Tibial artery (tissue), 4 donors: ENCODE measurements around the gene TBC1D10A.

Experiments used
- DNase-seq, 2 donors: peaks; one replicate each; pipeline ENCODE4 v3.0.0-alpha.2; 2019
- H3K27ac ChIP-seq, 2 donors: fragments of 200-600 bp; sonication (generic) in 1 of 2; 1 replicate in 1 of 2; 2 replicates in 1 of 2; pipeline ENCODE4 v1.5.1; 2018 to 2019; ENCODE audit warnings: mild to moderate bottlenecking in 1 of 2
- H3K27me3 ChIP-seq, 2 donors: fragments of 200-600 bp; sonication (generic) in 1 of 2; one replicate each; pipeline versions ENCODE4 v1.5.1 to v1.6.0; 2016 to 2019
- H3K36me3 ChIP-seq, 3 donors: fragments of 200-600 bp; sonication (generic) in 2 of 3; one replicate each; pipeline ENCODE4 v1.5.1; 2016 to 2019; ENCODE audit warnings: mild to moderate bottlenecking in 2 of 3
- H3K4me1 ChIP-seq, 4 donors: fragments of 200-600 bp; sonication (generic) in 2 of 4; 1 replicate in 3 of 4; 2 replicates in 1 of 4; pipeline ENCODE4 v1.5.1; 2016 to 2019
- H3K4me3 ChIP-seq, 2 donors: fragments of 200-600 bp; sonication (generic) in 1 of 2; 1 replicate in 1 of 2; 2 replicates in 1 of 2; pipeline ENCODE4 v1.5.1; 2018 to 2019; ENCODE audit warnings: mild to moderate bottlenecking in 2 of 2
- H3K9me3 ChIP-seq, 3 donors: fragments of 200-600 bp; sonication (generic) in 1 of 3; one replicate each; pipeline ENCODE4 v1.5.1; 2016 to 2019
- CTCF ChIP-seq, 2 experiments: fragments of 200-600 bp in 1 of 2; fragments of 450-650 bp in 1 of 2; IDR thresholded peaks; one replicate each; pipeline ENCODE4 v1.5.1; 2017 to 2019; ENCODE audit warnings: antibody characterized with exemption in 2 of 2, mild to moderate bottlenecking in 1 of 2, moderate library complexity in 1 of 2
- intact Hi-C: fragments of 100-400 bp; cut with DNase I; formaldehyde crosslinking; loops from one replicate; pipeline ENCODE4 v1.15.0; 2023; ENCODE audit warnings: low total_unique reads

Gene TBC1D10A

GRCh38 chr22:30325065-30325720, 1.5 kb downstream of the TBC1D10A start:
- no peak for TF ChIP-seq CTCF (IDR thresholded peaks at IDR 0.05)
- H3K36me3 ChIP-seq, result peaks cover 0 to 7% (median 0%) of the 10 kb centered on the region in 3 donors
- no peaks in the 10 kb centered on the region for H3K27me3 ChIP-seq
- intact Hi-C loops, result no loop called here
- H3K9me3 ChIP-seq, result no peaks in the 10 kb centered on the region
- peak overlapping the region; percentile 84 to 92 for H3K27ac ChIP-seq
- H3K4me3 ChIP-seq, result peak overlapping the region; percentile 72 to 99
- peak; percentile 84 to 85 for DNase-seq
- H3K4me1 ChIP-seq, result peaks cover 0 to 65% (median 54%) of the 10 kb centered on the region in 4 donors

- no peaks in the 10 kb centered on the region for H3K9me3 ChIP-seq
- DNase-seq, result peak in 1 of 2 donors; percentile 35
- peak overlapping the region; percentile 72 to 99 for H3K4me3 ChIP-seq
- peaks cover 0 to 8% (median 8%) of the 10 kb centered on the region in 3 donors for H3K36me3 ChIP-seq
- intact Hi-C loops, result no loop called here
- H3K27me3 ChIP-seq, result no peaks in the 10 kb centered on the region
- peaks cover 0 to 75% (median 59%) of the 10 kb centered on the region in 4 donors for H3K4me1 ChIP-seq
- no peak for TF ChIP-seq CTCF (IDR thresholded peaks at IDR 0.05)
- H3K27ac ChIP-seq, result peak overlapping the region; percentile 84 to 92
Observed at GRCh38 chr22:30324014-30324730, 2.6 kb downstream of the TBC1D10A start.

- H3K36me3 ChIP-seq, result peaks cover 0 to 14% (median 8%) of the 10 kb centered on the region in 3 donors
- no peaks in the 10 kb centered on the region for H3K9me3 ChIP-seq
- no peak for DNase-seq
- no peak overlapping the region for H3K4me3 ChIP-seq
- no peak for TF ChIP-seq CTCF (IDR thresholded peaks at IDR 0.05)
- H3K27me3 ChIP-seq, result no peaks in the 10 kb centered on the region
- peaks cover 0 to 84% (median 63%) of the 10 kb centered on the region in 4 donors for H3K4me1 ChIP-seq
- intact Hi-C loops, result no loop called here
- peak overlapping the region; percentile 84 to 92 for H3K27ac ChIP-seq
Observed at GRCh38 chr22:30323246-30323645, 3.5 kb downstream of the TBC1D10A start.

GRCh38 chr22:30321461-30321860, 5.3 kb downstream of the TBC1D10A start:
- intact Hi-C loops, result no loop called here
- peak overlapping the region; percentile 10 to 54 for H3K27ac ChIP-seq
- peaks cover 0 to 17% (median 8%) of the 10 kb centered on the region in 3 donors for H3K36me3 ChIP-seq
- H3K4me3 ChIP-seq, result no peak overlapping the region
- no peaks in the 10 kb centered on the region for H3K9me3 ChIP-seq
- no peak for DNase-seq
- TF ChIP-seq CTCF (IDR thresholded peaks at IDR 0.05), result no peak
- peaks cover 0 to 93% (median 63%) of the 10 kb centered on the region in 4 donors for H3K4me1 ChIP-seq
- H3K27me3 ChIP-seq, result no peaks in the 10 kb centered on the region

- Histone ChIP-seq H3K27me3 (no peaks in the 10 kb centered on the region), H3K9me3 (no peaks in the 10 kb centered on the region), H3K36me3 (peaks cover 0 to 22% (median 8%) of the 10 kb centered on the region in 3 donors), H3K4me1 (peaks cover 0 to 96% (median 61%) of the 10 kb centered on the region in 4 donors), H3K4me3 (no peak overlapping the region), H3K27ac (peak overlapping the region in 1 of 2 donors; percentile 54)
- DNase-seq, result no peak
- TF ChIP-seq CTCF (IDR thresholded peaks at IDR 0.05), result no peak
- intact Hi-C loops, result no loop called here
Observed at GRCh38 chr22:30320021-30320556, 6.7 kb downstream of the TBC1D10A start.
